HepG2 (cell line): ENCODE data around the gene CDHR5. TPM values are rescaled to one million over a fixed set of nuclear protein-coding genes. Genes with fewer than 3 reads are reported as not detected.

ENCODE experiments used
- BHLHE40 ChIP-seq: IDR thresholded peaks from 2 replicates; pipeline ENCODE4 v1.6.1; 2011; ENCODE audit warnings: low read length, improper control_type of control experiment
- EP300 ChIP-seq, 3 experiments: sonication (generic) in 1 of 3; formaldehyde crosslinking in 1 of 3; IDR thresholded peaks; 2 replicates each; pipeline versions ENCODE4 v1.5.1 to v1.6.1; 2011 to 2020; ENCODE audit warnings: low read depth in 2 of 3, low read length in 2 of 3, borderline replicate concordance in 1 of 3, improper control_type of control experiment in 1 of 3, mild to moderate bottlenecking in 1 of 3, missing genetic modification reagents in 1 of 3, moderate library complexity in 1 of 3
- ETV6 ChIP-seq: sonication (generic); formaldehyde crosslinking; conservative IDR thresholded peaks from 2 replicates; pipeline ENCODE4 v1.4.0; 2020; ENCODE audit warnings: missing genetic modification reagents
- GFI1 ChIP-seq: sonication (generic); formaldehyde crosslinking; IDR thresholded peaks from 2 replicates; pipeline ENCODE4 v1.5.0; 2020; ENCODE audit warnings: missing genetic modification reagents, mild to moderate bottlenecking, borderline replicate concordance
- KAT8 ChIP-seq: IDR thresholded peaks from 2 replicates; pipeline ENCODE4 v1.6.1; 2016; ENCODE audit warnings: missing genetic modification reagents, missing compliant biosample characterization
- MYC ChIP-seq: sonication (generic); formaldehyde crosslinking; IDR thresholded peaks from 2 replicates; pipeline ENCODE4 v1.9.0; 2021; ENCODE audit warnings: missing genetic modification reagents, borderline replicate concordance
- PHB2 ChIP-seq: fragments of 450-650 bp; IDR thresholded peaks from 2 replicates; pipeline ENCODE4 v1.6.1; 2018; ENCODE audit not compliant: partially characterized antibody
- SAFB2 ChIP-seq: sonication (generic); formaldehyde crosslinking; IDR thresholded peaks from 2 replicates; pipeline ENCODE4 v1.5.1; 2020; ENCODE audit warnings: missing genetic modification reagents, low read depth, mild to moderate bottlenecking, borderline replicate concordance
- SALL1 ChIP-seq: sonication (generic); formaldehyde crosslinking; IDR thresholded peaks from 2 replicates; pipeline ENCODE4 v1.8.0; 2022; ENCODE audit warnings: mild to moderate bottlenecking, missing genetic modification reagents
- SAP130 ChIP-seq: IDR thresholded peaks from 2 replicates; pipeline ENCODE4 v1.6.1; 2016; ENCODE audit warnings: low read depth
- SOX5 ChIP-seq: IDR thresholded peaks from 2 replicates; pipeline ENCODE4 v1.6.1; 2016; ENCODE audit warnings: borderline replicate concordance
- TAF1 ChIP-seq: sonication (generic); formaldehyde crosslinking; IDR thresholded peaks from 2 replicates; pipeline ENCODE4 v1.4.0; 2020; ENCODE audit warnings: missing genetic modification reagents
- ZBTB14 ChIP-seq: sonication (generic); formaldehyde crosslinking; IDR thresholded peaks from 2 replicates; pipeline ENCODE4 v1.4.0; 2020; ENCODE audit warnings: missing genetic modification reagents
- ZBTB34 ChIP-seq: sonication (generic); formaldehyde crosslinking; IDR thresholded peaks from 2 replicates; pipeline ENCODE4 v1.8.0; 2022; ENCODE audit warnings: mild to moderate bottlenecking, missing genetic modification reagents
- ZNF124 ChIP-seq: sonication (generic); formaldehyde crosslinking; IDR thresholded peaks from 2 replicates; pipeline ENCODE4 v1.4.0; 2020; ENCODE audit warnings: missing genetic modification reagents
- ZNF441 ChIP-seq: sonication (generic); formaldehyde crosslinking; IDR thresholded peaks from 2 replicates; pipeline ENCODE4 v1.7.0; 2021; ENCODE audit warnings: missing genetic modification reagents, borderline replicate concordance
- ZNF580 ChIP-seq: IDR thresholded peaks from 2 replicates; pipeline ENCODE4 v1.6.1; 2016; ENCODE audit warnings: low read depth, borderline replicate concordance
- ZNF878 ChIP-seq: sonication (generic); formaldehyde crosslinking; IDR thresholded peaks from 2 replicates; pipeline ENCODE4 v1.8.1; 2023; ENCODE audit warnings: mild to moderate bottlenecking, missing genetic modification reagents, moderate library complexity
- polyA plus RNA-seq, 8 experiments: library from polyadenylated mRNA; depleted of rRNA in 3 of 8; stranded (reverse) in 7 of 8; unstranded in 1 of 8; fragments of >200 nt; fragmentation: Illumina TruSeq in 4 of 8; extraction: Trizol in 4 of 8; gene quantifications; 2 replicates each; pipeline versions ENCODE4 v1.2.1 to v1.2.3, GENCODE V29; 2011 to 2016; ENCODE audit warnings: low read depth in 4 of 8, missing spikeins in 1 of 8, mixed read lengths in 1 of 8; ENCODE audit not compliant: insufficient read depth in 1 of 8
- total RNA-seq, 5 experiments: library from RNA; depleted of rRNA; stranded (reverse); fragments of >200 nt; fragmentation: Illumina TruSeq; extraction: Trizol; gene quantifications; 2 replicates each; pipeline ENCODE4 v1.2.3, GENCODE V29; 2016; ENCODE audit warnings: low read depth in 1 of 5
- TF ChIP-seq, protein P1 (sequence below): sonication (generic); formaldehyde crosslinking; IDR thresholded peaks from 2 replicates; pipeline ENCODE4 v1.4.0; 2020; ENCODE audit warnings: missing genetic modification reagents
- TF ChIP-seq, protein P2 (sequence below): sonication (generic); formaldehyde crosslinking; IDR thresholded peaks from 2 replicates; pipeline ENCODE4 v1.5.1; 2020; ENCODE audit warnings: mild to moderate bottlenecking, missing genetic modification reagents, moderate library complexity
- TF ChIP-seq, protein P3 (sequence below): IDR thresholded peaks from 2 replicates; pipeline ENCODE4 v1.6.1; 2018; ENCODE audit warnings: missing genetic modification reagents

Gene CDHR5
- total and polyA plus RNA-seq, 2 of the 13 experiments (the other 11 are each of a cell fraction or from before 2014, with no cell fraction given), result 0.46 to 0.71 TPM

DNA sequence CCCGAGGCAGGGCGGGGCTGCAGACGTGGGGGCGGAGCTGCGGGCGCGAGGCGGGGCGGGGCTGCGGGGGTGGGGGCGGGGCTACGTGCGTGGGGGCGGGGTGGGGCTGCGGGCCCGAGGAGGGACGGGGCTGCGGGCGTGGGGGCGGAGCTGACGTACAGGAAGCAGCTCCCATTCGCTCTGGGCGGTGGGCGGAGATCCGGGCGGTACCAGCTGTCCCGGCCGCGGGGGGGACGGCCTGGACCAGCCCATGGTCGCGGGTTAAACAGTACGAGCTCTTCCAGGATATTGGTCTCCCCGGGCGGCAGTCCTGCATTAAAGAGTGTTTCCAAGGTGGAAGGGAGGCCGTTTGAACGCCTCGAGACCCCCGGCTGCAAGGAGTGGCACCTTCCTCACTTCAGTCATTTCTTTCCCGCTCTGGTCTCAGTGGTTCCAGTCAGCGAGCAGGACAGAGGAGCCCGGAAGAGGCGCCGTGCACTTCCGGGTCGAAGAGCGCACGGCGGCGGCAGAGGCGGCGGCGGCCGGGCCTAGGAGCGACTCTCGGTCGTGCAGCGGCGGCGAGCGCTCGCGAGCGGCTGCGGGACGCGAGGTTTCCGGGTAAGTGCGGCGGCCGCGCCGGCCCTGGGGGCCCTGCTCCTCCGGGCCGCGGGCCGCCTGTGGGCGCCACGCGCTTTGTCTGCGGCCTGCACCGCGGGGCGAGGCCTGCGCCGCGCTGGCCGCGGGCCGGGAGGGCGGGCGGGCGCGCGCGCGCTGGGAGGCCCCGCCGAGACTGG is 48.6 kb downstream of the CDHR5 start, which contains the start of gene PHRF1 (continued):
- peak; percentile 62; the same call in 1 of the 2 replicates for TF ChIP-seq ZBTB14 (CRISPR knock-in tag)
- no peak for TF ChIP-seq SAFB2 (CRISPR knock-in tag)
- TF ChIP-seq ZNF124 (CRISPR knock-in tag), result 0 out of 2 replicates have a peak, but pooled peaks have one; percentile 15
- TF ChIP-seq ZNF441 (CRISPR knock-in tag), result peak; percentile 75; the same call in 1 of the 2 replicates
- TF ChIP-seq, protein P1, sequence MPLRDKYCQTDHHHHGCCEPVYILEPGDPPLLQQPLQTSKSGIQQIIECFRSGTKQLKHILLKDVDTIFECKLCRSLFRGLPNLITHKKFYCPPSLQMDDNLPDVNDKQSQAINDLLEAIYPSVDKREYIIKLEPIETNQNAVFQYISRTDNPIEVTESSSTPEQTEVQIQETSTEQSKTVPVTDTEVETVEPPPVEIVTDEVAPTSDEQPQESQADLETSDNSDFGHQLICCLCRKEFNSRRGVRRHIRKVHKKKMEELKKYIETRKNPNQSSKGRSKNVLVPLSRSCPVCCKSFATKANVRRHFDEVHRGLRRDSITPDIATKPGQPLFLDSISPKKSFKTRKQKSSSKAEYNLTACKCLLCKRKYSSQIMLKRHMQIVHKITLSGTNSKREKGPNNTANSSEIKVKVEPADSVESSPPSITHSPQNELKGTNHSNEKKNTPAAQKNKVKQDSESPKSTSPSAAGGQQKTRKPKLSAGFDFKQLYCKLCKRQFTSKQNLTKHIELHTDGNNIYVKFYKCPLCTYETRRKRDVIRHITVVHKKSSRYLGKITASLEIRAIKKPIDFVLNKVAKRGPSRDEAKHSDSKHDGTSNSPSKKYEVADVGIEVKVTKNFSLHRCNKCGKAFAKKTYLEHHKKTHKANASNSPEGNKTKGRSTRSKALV (CRISPR knock-in tag), result no peak
- TF ChIP-seq KAT8, result peak; percentile 85
- TF ChIP-seq SOX5 (CRISPR knock-in tag), result peak; percentile 16; the same call in 1 of the 2 replicates
- TF ChIP-seq ETV6 (CRISPR knock-in tag), result peak; percentile 44; the same call in 1 of the 2 replicates
- 0 out of 2 replicates have a peak, but pooled peaks have one; percentile 36 for TF ChIP-seq MYC (CRISPR knock-in tag)
- peak; percentile 80 for TF ChIP-seq SAP130 (CRISPR knock-in tag)
- peak; percentile 96 for TF ChIP-seq BHLHE40
- TF ChIP-seq ZNF878, result 0 out of 2 replicates have a peak, but pooled peaks have one; percentile 42
- TF ChIP-seq ZBTB34 (CRISPR knock-in tag), result no peak
- TF ChIP-seq, protein P2, sequence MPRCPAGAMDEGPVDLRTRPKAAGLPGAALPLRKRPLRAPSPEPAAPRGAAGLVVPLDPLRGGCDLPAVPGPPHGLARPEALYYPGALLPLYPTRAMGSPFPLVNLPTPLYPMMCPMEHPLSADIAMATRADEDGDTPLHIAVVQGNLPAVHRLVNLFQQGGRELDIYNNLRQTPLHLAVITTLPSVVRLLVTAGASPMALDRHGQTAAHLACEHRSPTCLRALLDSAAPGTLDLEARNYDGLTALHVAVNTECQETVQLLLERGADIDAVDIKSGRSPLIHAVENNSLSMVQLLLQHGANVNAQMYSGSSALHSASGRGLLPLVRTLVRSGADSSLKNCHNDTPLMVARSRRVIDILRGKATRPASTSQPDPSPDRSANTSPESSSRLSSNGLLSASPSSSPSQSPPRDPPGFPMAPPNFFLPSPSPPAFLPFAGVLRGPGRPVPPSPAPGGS (CRISPR knock-in tag), result 0 out of 2 replicates have a peak, but pooled peaks have one; percentile 44
- TF ChIP-seq SALL1, result peak; percentile 62; the same call in 1 of the 2 replicates
- TF ChIP-seq, protein P3, sequence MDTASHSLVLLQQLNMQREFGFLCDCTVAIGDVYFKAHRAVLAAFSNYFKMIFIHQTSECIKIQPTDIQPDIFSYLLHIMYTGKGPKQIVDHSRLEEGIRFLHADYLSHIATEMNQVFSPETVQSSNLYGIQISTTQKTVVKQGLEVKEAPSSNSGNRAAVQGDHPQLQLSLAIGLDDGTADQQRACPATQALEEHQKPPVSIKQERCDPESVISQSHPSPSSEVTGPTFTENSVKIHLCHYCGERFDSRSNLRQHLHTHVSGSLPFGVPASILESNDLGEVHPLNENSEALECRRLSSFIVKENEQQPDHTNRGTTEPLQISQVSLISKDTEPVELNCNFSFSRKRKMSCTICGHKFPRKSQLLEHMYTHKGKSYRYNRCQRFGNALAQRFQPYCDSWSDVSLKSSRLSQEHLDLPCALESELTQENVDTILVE (CRISPR knock-in tag), result peak; percentile 84; the same call in 1 of the 2 replicates
- TF ChIP-seq GFI1 (CRISPR knock-in tag), result peak; percentile 40; the same call in 1 of the 2 replicates
- peak; percentile 31; the same call in 1 of the 2 replicates for TF ChIP-seq ZNF580 (CRISPR knock-in tag)
- TF ChIP-seq TAF1 (CRISPR knock-in tag), result peak; percentile 94
- 0 out of 4 replicates have a peak, but pooled peaks of 1 of the 2 experiments have one; percentile 19 for TF ChIP-seq EP300 (IDR thresholded peaks at IDR 0.05; ENCODE audit: low read depth in 2 of 2, low read length in 2 of 2)
- peak; percentile 39; the same call in 1 of the 2 replicates for TF ChIP-seq EP300 (CRISPR knock-in tag; IDR thresholded peaks at IDR 0.05; ENCODE audit: borderline replicate concordance)
- TF ChIP-seq PHB2, result no peak
